SK-N-SH (cell line): Measurements from ENCODE around the gene ASMTL.

Experiments used
- CTCF ChIP-seq: fragments of 200-600 bp; sonication (generic); IDR thresholded peaks from 2 replicates; pipeline ENCODE4 v1.6.1; 2017; ENCODE audit warnings: antibody characterized with exemption, mild to moderate bottlenecking, moderate library complexity
- FOXJ3 ChIP-seq: sonication (generic); formaldehyde crosslinking; IDR thresholded peaks from 2 replicates; pipeline ENCODE4 v1.5.1; 2020; ENCODE audit warnings: mild to moderate bottlenecking, missing genetic modification reagents

- TF ChIP-seq CTCF (no peak), FOXJ3 (CRISPR knock-in tag) (no peak)
Measured at GRCh38 chrX:1421433-1422134, 31.1 kb downstream of the ASMTL start.
